ENCODE measurements around the gene EML4. TPM values are rescaled to one million over a fixed set of nuclear protein-coding genes. Genes with fewer than 3 reads are reported as not detected.
"Not testable (repeated sequence)": the region's sequence is repeated elsewhere in the genome, so short reads cannot be mapped to it uniquely, and the experiment has no call there.

Gene EML4
- total RNA-seq, 1 experiment from 2014 or later: 36.8 TPM

DNA sequence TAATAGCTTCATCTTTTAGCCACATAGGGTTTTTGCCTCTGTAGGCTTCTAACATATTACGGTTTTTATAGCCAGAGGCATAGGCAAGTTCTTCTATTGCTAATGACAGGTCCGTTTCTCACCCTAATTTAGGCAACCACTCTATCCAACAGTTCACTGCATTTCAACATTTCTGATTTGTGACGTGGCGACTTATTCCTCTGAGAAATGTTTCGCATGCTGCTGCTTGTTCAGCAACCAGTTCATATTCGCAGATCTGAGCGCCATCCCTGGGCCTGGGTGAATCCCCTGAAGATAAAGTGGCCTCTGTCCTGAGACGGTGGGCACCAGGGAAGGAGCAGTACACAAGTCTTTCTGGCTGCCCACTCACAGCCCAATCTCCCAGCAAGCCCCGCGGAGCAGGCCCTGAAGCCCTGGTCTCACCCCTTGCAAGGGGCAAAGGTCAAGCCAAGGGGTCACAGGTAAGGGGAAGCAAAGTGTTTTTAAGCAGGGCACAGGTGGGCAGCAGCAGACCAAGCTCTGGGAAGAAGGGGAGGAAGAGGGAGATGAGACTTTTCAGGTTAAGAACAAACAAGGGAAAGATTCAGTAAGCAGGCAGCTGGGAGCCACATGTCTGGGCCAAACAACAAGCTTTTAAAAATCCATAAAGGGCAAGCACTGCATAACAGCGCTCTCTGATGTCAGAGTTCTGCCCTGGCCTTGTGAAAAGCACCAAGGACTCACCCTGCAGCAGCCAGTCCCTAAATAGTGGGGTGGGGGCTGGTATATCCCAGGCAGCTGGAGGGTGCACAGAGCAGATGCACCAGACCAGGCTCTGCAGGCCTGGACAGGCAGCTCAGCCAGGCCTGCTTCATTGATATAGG is 202.7 kb downstream of the EML4 start:
- no peak for DNase-seq (ENCODE audit: low read depth)

DNA sequence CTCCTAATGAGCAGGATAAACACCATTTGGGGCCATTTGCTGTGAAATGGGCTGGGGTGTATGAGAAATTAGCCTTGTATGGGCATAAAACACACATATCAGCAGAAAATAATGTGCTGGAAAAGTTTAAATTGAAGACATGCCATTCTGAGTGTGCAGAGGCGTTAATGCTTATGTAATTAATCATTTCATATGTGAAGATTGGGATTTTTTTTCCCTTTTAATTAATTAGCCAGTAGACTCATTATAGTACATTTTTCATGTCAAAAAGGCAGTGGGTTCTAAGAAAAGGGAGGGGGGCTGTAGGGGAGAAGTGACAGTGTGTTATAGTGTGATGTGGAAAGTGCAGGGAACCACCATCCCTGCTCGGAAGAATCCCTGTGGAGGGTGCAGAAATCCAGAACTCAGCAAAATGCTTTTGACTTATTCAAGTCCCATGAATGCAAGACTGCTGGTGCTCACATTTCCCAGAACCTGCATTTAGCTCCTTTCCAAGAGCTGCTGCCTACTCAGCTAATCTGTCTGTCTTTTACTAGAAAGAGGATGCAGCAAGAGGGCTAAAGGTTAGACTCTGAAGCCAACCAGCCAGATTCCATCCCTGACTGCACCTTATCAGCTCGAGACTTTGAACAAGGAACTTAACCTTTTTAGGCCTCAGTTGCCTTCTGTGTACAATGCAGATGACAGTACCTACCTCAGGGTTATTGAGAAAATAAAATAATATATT is 203.5 kb downstream of the EML4 start:
- no peak for DNase-seq (ENCODE audit: low read depth)

DNA sequence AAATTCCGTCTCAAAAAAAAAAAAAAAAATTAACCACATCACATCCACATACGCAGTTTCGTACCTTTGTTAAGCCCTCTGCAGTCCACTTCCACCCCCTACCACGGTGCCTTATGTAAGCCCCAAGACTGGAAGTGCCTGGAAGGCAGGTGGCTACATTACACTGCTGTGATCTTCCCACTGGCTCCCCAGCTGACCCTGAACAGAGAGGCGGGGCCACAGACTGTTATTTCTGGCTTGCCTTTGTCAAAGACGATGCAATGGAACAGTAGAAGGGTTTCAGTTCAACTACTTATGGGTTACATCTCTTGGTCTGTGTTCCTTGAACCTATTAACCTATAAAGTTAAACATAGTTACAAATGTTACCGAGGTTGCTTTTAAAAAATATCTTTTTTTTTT is 207.6 kb downstream of the EML4 start:
- no peak for DNase-seq (ENCODE audit: low read depth)

DNA sequence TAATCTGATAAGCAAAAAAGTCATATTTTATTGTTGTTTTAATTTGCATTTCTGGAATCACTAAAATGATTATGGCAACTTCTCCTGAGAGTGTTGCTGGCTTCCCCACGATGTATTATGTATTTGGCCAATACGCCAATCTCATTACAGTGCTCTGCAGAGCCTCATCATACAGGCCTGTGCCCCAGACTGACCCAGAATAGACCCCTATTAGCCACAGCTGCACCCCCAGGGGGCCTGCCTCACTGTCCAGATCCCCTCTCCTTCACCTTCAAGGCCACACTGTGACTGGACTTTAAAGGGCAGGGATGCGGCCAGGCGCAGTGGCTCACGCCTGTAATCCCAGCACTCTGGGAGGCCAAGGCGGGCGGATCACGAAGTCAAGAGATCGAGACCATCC is 209.3 kb downstream of the EML4 start:
- DNase-seq (ENCODE audit: low read depth): no peak

DNA sequence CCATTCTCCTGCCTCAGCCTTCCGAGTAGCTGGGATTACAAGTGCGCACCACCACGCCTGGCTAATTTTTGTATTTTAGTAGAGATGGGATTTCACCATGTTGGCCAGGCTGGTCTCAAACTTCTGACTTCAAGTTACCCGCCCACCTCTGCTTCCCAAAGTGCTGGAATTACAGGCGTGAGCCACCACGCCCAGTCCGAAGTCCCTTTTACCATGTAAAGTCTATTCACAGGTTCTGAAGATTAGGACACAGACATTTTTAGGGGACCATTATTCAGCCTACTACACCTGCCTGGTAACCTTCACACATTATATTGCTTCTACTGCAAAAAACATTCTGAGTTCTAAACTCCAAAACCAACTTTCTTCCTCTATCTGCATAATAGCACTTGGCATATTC is 210.9 kb downstream of the EML4 start:
- DNase-seq (ENCODE audit: low read depth): not testable (repeated sequence)

DNA sequence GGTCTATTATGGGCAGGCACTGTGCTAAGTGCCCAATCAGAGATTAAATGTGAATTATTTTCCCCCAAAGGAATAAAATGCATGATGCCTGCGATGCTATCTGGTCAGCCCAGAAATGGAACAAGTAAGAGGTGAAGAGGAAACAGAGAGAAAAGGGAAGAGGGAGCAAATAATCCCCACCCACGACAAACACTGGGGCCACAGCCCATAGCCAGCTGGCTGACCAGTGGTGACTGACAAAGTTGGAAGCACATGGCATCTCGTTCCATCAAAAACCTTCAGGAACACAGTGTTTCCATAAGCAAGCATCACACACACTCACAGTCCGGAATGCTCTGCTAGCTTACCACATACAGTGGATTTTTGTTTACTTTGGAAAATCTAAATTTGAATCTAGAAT is 213.0 kb downstream of the EML4 start:
- DNase-seq (ENCODE audit: low read depth): no peak

Other genes starting within 250 kb of the EML4 start
- 5.4 and 11.4 TPM in 2 replicates for gene PKDCC, start 121.3 kb upstream of the EML4 start, total RNA-seq (2014; rRNA removed; shearing (Covaris generic))
- 130 and 137 TPM in 2 replicates for gene COX7A2L, start 191.9 kb downstream of the EML4 start, total RNA-seq (2014; rRNA removed; shearing (Covaris generic))

Data from HT1080 (cell line).